Endodermal cell (in vitro differentiated cells): ENCODE results near the gene PSMB7. TPM values are rescaled to one million over a fixed set of nuclear protein-coding genes. Genes with fewer than 3 reads are reported as not detected.

ENCODE experiments used
- DNase-seq: peaks from one replicate; pipeline ENCODE4 v3.0.0-alpha.2; 2017
- H3K27ac ChIP-seq: 2 replicates; pipeline ENCODE4 v1.5.1; 2013; ENCODE audit warnings: mild to moderate bottlenecking, low read depth, low read length, moderate library complexity
- H3K27me3 ChIP-seq: 2 replicates; pipeline ENCODE4 v1.6.1; 2013; ENCODE audit warnings: mild to moderate bottlenecking, low read length, moderate library complexity; ENCODE audit not compliant: insufficient read depth, control insufficient read depth, poor library complexity, severe bottlenecking
- H3K36me3 ChIP-seq: 2 replicates; pipeline ENCODE4 v1.7.0; 2013; ENCODE audit warnings: mild to moderate bottlenecking, low read length, moderate library complexity; ENCODE audit not compliant: control insufficient read depth, insufficient read depth
- H3K4me1 ChIP-seq: one replicate; pipeline ENCODE4 v1.7.0; 2013; ENCODE audit warnings: low read length; ENCODE audit not compliant: control insufficient read depth, insufficient read depth
- H3K4me3 ChIP-seq: 2 replicates; pipeline ENCODE4 v1.5.1; 2013; ENCODE audit warnings: mild to moderate bottlenecking, low read length, moderate library complexity
- H3K9ac ChIP-seq: 2 replicates; pipeline ENCODE4 v1.6.1; 2013; ENCODE audit warnings: mild to moderate bottlenecking, low read length, moderate library complexity; ENCODE audit not compliant: poor library complexity, severe bottlenecking; ENCODE audit errors: extremely low read depth
- H3K9me3 ChIP-seq: 2 replicates; pipeline ENCODE4 v1.6.1; 2013; ENCODE audit warnings: mild to moderate bottlenecking, low read length, moderate library complexity; ENCODE audit not compliant: control insufficient read depth
- H3K27ac Mint-ChIP-seq: 2 replicates; pipeline ENCODE4 v1.8.0; 2020; ENCODE audit warnings: mixed read lengths
- H3K27me3 Mint-ChIP-seq: 2 replicates; pipeline ENCODE4 v1.8.0; 2021; ENCODE audit warnings: mild to moderate bottlenecking, mixed read lengths; ENCODE audit not compliant: insufficient read depth
- H3K36me3 Mint-ChIP-seq: 2 replicates; pipeline ENCODE4 v1.8.0; 2020; ENCODE audit warnings: low read depth, mixed read lengths
- H3K4me1 Mint-ChIP-seq: 2 replicates; pipeline ENCODE4 v1.8.0; 2020; ENCODE audit warnings: mixed read lengths
- H3K4me3 Mint-ChIP-seq: 2 replicates; pipeline ENCODE4 v1.8.0; 2020; ENCODE audit warnings: mild to moderate bottlenecking, moderate library complexity, mixed read lengths
- H3K9me3 Mint-ChIP-seq: 2 replicates; pipeline ENCODE4 v1.8.0; 2020; ENCODE audit warnings: mild to moderate bottlenecking, mixed read lengths
- WGBS, 2 experiments: methylation state at CpG; one replicate each; pipeline versions ENCODE4 v1.1.5 to v1.1.7; 2013; ENCODE audit warnings: missing lambda C conversion rate in 2 of 2, mixed read lengths in 1 of 2; ENCODE audit not compliant: insufficient coverage in 1 of 2, insufficient read length in 1 of 2; 5-methylcytosine and 5-hydroxymethylcytosine counted together
- total RNA-seq, 2 donors: library from RNA; stranded (reverse); fragmentation: NEBNext Ultra II Directional in 1 of 2; extraction: Animal tissue kit (Norgen Biotek cat#: 25700) in 1 of 2; gene quantifications; 2 replicates in 1 of 2; 3 replicates in 1 of 2; pipeline ENCODE4 v1.2.1, GENCODE V29; 2021
- TF ChIP-seq, protein P1 (sequence below): fragments of 200-600 bp; sonication (generic); conservative IDR thresholded peaks from 2 replicates; pipeline ENCODE4 v1.5.0; 2021; ENCODE audit warnings: antibody characterized with exemption, mild to moderate bottlenecking

Gene PSMB7
- total RNA-seq, 2 donors from 2014 or later, result 203 to 223 TPM

DNA sequence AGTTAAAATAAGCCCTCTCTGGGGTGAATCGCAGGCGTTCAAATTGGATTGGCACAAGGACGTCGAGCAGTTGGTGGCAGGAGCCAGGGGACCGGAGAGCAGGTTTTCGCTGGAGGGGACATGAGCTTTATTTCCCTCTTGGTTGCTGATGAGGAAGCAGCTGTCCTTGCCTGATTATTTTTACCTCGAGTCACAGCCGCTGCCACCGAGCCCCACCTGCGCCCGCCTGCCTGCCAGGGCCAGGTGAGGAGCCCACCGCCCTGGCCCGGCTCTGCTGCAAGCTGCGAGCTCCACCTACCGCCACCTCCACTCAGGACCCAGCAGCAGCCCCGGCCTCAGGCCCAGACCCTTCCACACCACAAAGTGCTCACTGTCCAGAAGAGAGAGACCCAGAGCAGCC lies 26.0 kb upstream of the PSMB7 start:
- no peak overlapping the region for H3K4me3 ChIP-seq
- no peak overlapping the region for H3K27ac Mint-ChIP-seq
- H3K4me1 ChIP-seq, result no peaks in the 10 kb centered on the region
- DNase-seq, result no peak
- H3K4me1 Mint-ChIP-seq, result no peaks in the 10 kb centered on the region
- 92 to 93% methylated on average over 7 to 16 of the region's 16 CpGs for WGBS, 2 experiments
- TF ChIP-seq, protein P1, sequence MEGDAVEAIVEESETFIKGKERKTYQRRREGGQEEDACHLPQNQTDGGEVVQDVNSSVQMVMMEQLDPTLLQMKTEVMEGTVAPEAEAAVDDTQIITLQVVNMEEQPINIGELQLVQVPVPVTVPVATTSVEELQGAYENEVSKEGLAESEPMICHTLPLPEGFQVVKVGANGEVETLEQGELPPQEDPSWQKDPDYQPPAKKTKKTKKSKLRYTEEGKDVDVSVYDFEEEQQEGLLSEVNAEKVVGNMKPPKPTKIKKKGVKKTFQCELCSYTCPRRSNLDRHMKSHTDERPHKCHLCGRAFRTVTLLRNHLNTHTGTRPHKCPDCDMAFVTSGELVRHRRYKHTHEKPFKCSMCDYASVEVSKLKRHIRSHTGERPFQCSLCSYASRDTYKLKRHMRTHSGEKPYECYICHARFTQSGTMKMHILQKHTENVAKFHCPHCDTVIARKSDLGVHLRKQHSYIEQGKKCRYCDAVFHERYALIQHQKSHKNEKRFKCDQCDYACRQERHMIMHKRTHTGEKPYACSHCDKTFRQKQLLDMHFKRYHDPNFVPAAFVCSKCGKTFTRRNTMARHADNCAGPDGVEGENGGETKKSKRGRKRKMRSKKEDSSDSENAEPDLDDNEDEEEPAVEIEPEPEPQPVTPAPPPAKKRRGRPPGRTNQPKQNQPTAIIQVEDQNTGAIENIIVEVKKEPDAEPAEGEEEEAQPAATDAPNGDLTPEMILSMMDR, result no peak
- peaks cover 19% of the 10 kb centered on the region for H3K27me3 Mint-ChIP-seq
- no peaks in the 10 kb centered on the region for H3K27me3 ChIP-seq
- H3K27ac ChIP-seq, result no peak overlapping the region
- H3K4me3 Mint-ChIP-seq, result no peak overlapping the region
- H3K9me3 Mint-ChIP-seq, result no peaks in the 10 kb centered on the region
- H3K36me3 ChIP-seq, result no peaks in the 10 kb centered on the region
- no peak overlapping the region for H3K9ac ChIP-seq
- H3K36me3 Mint-ChIP-seq, result no peaks in the 10 kb centered on the region
- no peaks in the 10 kb centered on the region for H3K9me3 ChIP-seq

DNA sequence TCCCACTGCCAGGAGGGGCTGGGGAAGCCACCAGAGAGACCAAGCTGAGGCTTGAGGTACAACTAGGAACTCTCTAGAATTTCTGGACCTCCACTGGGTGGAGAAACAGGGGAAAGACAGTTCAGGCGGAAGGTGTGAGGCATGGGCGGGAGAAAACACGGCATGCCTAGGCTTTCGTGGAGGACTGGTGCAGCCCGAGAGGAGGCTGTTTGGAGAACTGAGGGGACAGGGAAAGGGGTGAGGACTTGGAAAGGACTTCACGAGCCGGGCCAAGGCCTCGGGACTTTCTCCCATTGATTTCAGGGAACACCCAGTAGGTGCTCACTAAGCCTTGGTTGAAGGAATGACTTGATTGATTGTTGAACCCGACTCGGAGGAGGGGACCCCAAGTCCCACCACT lies 25.5 kb upstream of the PSMB7 start:
- TF ChIP-seq, protein P1, result no peak
- no peaks in the 10 kb centered on the region for H3K4me1 ChIP-seq
- H3K9ac ChIP-seq, result no peak overlapping the region
- Mint-ChIP-seq H3K27me3 (peaks cover 19% of the 10 kb centered on the region), H3K4me3 (no peak overlapping the region), H3K36me3 (no peaks in the 10 kb centered on the region), H3K27ac (no peak overlapping the region), H3K4me1 (no peaks in the 10 kb centered on the region), H3K9me3 (no peaks in the 10 kb centered on the region)
- H3K9me3 ChIP-seq, result no peaks in the 10 kb centered on the region
- H3K27me3 ChIP-seq, result no peaks in the 10 kb centered on the region
- no peak overlapping the region for H3K27ac ChIP-seq
- no peak overlapping the region for H3K4me3 ChIP-seq
- H3K36me3 ChIP-seq, result no peaks in the 10 kb centered on the region
- WGBS, 2 experiments, result 91 to 96% methylated on average over 5 to 10 of the region's 10 CpGs
- no peak for DNase-seq

DNA sequence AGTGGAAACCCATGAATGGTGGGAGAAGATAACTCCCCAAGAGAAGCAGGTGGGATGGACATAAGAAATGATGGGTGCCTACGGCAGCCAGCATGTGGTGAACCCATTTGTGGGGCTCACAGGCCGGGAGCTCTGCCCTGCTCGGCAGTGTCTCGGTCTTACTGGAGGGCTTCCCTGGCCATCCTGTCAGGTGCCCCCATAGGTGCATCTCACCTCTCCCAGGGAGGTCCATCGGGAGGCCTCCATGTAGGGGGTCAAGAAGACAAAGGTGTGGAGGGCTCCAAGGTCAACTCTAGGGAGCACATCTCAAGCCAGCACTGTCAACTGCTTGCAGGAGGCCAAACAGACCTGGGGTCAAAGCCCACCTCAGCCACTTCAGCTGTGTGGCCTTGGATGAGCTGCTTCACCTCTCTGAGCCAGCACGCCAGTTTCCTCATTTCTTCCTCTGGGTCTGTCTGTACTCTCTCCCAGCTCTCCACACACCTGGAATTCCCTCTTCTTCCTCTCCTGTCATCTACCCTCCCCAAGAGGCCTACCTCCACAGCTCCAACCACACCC lies 24.5 kb upstream of the PSMB7 start:
- no peak overlapping the region for H3K27ac Mint-ChIP-seq
- Histone ChIP-seq H3K9me3 (no peaks in the 10 kb centered on the region), H3K27ac (no peak overlapping the region), H3K4me3 (no peak overlapping the region), H3K9ac (no peak overlapping the region), H3K27me3 (no peaks in the 10 kb centered on the region), H3K4me1 (no peaks in the 10 kb centered on the region), H3K36me3 (no peaks in the 10 kb centered on the region)
- H3K36me3 Mint-ChIP-seq, result no peaks in the 10 kb centered on the region
- DNase-seq, result no peak
- TF ChIP-seq, protein P1, result no peak
- WGBS, 2 experiments, result 74 to 85% methylated on average over 4 to 6 of the region's 6 CpGs
- no peaks in the 10 kb centered on the region for H3K9me3 Mint-ChIP-seq
- H3K4me3 Mint-ChIP-seq, result no peak overlapping the region
- H3K27me3 Mint-ChIP-seq, result peaks cover 19% of the 10 kb centered on the region
- no peaks in the 10 kb centered on the region for H3K4me1 Mint-ChIP-seq
